Measurements from ENCODE around the gene TUBGCP5.

TUBGCP5 gene

GRCh38 chr15:22952796-22953579, 86.4 kb downstream of the TUBGCP5 start:
- DNase-seq, result no peak

- DNase-seq, result no peak
These were observed 87.7 kb downstream of the TUBGCP5 start for GRCh38 chr15:22951381-22952280.

- DNase-seq, result no peak
These were observed 88.4 kb downstream of the TUBGCP5 start for GRCh38 chr15:22951031-22951380.

- DNase-seq, result no peak
These were observed 88.9 kb downstream of the TUBGCP5 start for GRCh38 chr15:22950256-22950990.
